ENCODE results near the gene NEK11.
A peak's percentile ranks its signal among the peaks of the same experiment; 100 is the strongest.
"Not testable (repeated sequence)": the region's sequence is repeated elsewhere in the genome, so short reads cannot be mapped to it uniquely, and the experiment has no call there.

NEK11 gene

DNA sequence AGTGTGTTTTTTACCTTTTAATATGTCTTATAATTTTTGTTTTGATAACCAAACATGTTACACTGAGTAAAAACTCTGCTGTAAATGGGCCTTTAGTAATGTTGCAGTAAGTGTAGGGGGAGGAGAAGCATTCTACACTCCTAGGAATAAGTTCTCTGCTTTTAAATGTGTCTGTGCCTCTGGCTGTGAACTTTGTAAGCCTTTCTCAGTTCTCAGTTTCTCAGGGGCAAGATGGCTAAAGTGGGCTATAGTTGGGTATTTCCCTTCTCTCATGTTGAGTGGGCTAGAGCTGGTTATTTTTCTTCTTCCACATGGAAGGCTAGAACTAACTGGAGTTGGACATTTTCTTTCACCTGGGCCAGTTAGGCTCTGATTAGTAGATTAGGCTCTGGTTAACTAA, 279.6 kb downstream of the NEK11 start:
- DNase-seq (ENCODE audit: low spot score) = no peak

DNA sequence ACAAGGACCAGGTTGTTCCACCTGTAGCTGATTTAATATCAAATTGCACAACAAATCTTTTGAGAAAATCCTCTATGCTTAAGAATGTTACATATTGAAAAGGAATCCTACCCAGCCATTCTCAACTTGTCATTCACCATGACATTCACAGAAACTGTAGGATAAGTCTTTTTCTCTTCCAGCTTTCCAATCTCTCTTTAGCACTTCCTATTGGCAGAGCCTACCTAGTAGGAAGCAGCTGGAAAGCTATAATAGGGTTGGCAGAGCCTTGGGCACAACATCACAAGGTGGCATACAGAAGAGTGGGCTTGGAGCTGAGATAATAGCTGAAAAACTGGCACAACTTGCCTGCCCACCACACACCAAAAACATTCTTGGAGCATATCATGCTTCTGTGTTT, 287.6 kb downstream of the NEK11 start:
- no peak for DNase-seq (ENCODE audit: low spot score)

DNA sequence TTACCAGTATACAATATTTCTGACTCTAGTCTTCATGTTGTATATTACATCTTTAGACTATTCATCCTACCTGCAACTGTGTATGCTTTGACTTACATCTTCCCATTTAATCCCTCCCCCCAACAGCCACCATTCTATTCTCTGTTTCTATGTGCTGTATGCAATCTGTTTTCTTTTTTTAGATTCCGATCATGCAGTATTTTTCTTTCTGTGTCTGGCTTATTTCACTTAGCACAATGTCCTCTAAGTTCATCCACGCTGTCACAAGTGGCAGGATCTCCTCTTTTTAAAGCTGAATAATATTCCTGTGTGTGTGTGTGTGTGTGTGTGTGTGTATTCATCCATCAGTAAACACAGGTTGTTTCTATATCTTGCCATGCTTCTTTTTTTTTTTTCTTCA, 288.5 kb downstream of the NEK11 start:
- DNase-seq (ENCODE audit: low spot score) = no peak

DNA sequence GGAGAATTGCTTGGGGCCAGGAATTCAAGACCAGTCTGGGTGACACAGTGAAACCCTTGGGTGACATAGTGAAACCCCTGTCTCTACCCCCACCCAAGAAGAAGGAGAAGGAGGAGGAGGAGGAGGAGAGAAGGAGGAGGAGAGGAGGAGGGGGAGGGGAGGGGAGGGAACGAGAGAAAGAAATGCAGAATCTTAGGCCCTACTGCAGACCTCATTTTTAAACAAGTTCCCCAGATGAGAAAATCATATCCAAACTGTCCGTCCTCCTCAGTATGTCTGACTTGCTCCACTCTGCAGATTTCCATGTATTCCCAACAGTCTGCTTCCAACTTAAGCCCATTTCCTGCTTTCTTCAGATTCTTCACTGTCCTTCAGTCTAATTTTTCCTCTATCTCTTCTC, 291.0 kb downstream of the NEK11 start:
- no peak for DNase-seq (ENCODE audit: low spot score)

DNA sequence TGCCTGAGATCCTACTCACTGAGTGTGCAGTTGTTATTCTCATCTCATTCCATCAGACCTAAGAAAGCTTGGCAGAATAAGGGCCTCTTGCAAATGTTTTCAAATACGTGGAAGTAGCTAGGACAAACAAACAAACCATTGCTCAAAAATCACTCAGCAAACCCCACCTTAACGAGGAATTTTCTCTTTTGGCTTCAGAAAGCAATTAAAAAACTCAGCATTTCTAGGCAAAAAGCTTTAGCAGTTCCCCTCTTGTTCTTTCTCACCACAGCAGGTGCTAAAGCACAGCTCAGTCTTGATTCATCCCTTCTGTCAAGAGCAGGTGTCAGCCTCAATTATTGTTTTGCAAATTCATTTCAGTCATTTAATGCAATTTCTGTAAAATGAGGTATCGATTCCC, 296.3 kb downstream of the NEK11 start:
- peak; percentile 40 for DNase-seq (ENCODE audit: low spot score)

DNA sequence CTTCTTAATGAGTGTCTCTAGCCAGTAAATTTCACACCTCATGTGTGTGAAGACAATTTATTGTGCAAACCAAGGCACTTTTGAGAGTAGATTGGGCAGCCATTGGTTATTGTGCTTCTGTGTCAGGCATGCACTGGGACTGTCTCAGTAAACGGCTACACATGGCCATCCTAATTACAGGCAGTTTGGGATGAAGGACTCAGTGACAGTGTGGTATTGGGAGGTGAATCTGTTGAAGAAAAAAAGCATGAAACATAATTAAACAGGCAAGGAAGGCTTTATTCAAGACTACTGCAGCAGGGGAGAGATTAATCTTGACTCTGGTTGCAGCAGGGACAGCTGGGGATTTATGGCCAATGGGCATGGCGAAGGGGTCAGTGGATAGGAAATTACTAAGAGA, 297.1 kb downstream of the NEK11 start:
- no peak for DNase-seq (ENCODE audit: low spot score)

DNA sequence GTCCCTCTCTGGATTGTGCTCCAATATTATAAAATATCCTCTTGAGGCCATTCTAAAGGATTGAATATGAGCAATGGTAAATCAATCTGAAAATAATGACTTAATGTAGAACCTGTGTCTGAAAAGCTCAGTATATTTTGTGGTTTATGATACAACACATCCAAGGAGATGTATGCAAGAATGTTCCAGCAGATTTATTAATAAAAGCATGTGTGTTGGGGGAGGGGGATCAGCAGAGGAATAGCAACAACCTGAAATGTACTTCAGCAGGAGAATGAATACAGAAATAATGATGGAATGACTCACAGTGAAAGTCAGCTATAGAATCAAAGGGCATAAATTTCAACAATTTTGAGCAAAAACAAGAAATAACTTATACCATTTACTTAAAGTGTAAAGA, 298.2 kb downstream of the NEK11 start:
- DNase-seq (ENCODE audit: low spot score) = no peak

DNA sequence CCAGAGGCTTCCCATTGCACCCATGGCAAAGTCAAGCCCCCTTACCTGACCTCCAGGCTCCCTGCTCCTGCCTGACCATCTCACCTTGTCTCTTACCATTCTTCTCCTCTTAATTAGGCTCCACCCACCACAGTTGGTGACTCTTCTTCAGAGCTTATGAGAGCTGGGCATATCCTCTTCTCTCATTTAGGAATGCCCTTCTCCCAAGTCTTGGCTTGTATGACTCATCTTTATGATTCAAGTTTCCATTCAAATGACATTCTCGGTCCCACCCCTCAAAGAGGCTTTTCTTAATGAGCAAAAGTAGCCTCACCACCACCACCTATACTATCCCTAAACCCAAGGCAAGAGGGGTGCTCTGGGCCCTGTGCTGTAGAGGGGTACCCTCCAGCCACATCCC, 299.6 kb downstream of the NEK11 start:
- DNase-seq (ENCODE audit: low spot score) = no peak

DNA sequence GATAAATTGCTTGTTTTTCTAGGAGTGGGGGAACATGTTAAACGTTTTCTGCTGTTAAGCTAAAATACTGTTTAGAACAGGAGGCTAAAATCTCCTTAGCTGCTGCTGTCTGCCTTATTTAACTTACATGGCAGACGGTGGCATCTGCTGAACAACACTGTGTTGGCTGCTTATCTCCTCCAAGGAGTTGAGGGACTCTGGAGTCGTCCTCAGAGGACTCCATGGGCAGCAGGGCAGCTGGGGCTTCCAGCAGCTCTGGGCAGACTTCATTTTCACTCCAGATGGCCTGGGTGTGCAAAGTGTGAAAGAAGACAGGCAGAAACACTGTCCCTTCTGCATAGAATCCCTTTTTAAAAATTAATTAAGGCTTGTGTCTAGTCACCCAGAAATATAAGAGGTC, 302.0 kb downstream of the NEK11 start:
- peak; percentile 28 for DNase-seq (ENCODE audit: low spot score)

DNA sequence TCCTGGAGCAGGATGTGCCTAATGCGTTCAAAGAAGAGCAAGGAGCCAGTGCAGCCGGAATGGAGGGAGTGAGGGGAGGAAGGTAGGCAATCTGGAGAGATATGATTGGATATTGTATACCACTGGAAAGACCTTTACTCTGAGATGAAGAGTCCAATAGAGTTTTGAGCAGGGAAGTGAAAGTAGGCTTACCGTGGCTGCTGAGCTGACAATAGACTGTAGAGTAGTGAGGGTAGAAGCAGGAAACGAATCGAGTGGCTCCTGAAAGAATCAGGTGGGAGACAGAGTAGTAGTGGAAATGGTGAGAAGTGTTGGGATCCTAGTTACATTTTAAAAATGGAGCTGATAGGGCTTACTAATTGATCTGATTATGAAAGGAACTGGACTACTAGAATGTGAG, 303.1 kb downstream of the NEK11 start:
- DNase-seq (ENCODE audit: low spot score) = no peak

DNA sequence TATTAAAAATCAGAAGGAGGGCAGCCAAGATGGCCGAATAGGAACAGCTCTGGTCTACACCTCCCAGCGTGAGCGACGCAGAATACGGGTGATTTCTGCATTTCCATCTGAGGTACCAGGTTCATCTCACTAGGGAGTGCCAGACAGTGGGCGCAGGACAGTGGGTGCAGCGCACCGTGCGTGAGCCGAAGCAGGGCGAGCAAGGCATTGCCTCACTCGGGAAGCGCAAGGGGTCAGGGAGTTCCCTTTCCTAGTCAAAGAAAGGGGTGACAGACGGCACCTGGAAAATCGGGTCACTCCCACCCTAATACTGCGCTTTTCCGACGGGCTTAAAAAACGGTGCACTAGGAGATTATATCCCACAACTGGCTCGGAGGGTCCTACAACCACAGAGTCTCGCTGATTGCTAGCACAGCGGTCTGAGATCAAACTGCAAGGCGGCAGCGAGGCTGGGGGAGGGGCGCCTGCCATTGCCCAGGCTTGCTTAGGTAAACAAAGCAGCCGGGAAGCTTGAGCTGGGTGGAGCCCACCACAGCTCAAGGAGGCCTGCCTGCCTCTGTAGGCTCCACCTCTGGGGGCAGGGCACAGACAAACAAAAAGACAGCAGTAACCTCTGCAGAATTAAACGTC, 304.9 kb downstream of the NEK11 start:
- DNase-seq (ENCODE audit: low spot score) = not testable (repeated sequence)

DNA sequence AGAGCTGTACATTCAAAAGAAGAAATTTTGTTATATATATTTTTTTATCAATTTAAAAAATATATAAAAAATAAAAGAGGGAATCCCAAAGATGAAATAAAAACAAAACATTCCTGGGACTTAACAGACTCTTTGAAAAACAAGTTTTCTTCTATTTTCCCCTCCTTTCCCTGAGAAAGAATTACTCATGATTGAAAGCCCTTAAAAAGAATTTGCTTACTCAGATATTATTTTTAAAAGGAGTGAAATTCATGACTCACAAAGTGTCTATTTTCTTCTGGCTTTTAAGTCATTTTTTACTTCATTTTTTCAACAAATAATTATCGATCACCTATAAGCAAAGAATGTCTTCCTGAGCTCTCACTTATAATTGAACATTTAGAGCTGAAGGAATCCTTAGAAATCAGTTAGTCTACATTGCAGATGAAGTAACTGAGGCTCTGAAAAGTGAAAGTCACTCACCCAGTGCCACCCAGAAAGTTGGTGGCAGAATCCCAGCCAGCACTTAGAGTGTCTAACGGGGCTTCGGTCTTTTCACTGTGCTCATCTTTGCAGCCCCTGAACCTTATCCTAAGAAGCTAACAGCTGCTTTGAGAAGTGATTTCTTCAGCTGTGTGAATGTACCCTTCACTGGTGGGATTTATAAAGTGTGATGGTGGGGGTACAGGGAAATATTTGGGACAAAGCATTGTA, 312.4 kb downstream of the NEK11 start:
- DNase-seq (ENCODE audit: low spot score) = no peak

DNA sequence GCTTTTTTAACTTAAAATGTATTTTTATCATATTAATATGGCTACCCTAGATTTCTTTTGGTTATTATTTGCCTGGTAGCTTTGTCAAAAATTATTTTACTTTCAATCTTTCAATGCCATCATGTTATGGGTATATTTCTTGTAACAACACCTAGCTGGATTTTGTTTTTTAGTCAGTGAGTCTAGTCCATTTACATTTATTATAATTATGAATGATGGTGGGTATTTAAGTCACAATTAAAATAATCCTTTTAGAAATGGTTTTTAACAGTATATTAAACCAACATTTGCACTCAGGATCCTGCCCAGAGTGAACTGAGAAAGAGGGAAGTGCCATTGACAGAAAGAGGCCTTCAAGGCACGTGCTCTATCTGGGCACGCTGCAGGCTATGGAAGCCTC, 315.1 kb downstream of the NEK11 start:
- no peak for DNase-seq (ENCODE audit: low spot score)

DNA sequence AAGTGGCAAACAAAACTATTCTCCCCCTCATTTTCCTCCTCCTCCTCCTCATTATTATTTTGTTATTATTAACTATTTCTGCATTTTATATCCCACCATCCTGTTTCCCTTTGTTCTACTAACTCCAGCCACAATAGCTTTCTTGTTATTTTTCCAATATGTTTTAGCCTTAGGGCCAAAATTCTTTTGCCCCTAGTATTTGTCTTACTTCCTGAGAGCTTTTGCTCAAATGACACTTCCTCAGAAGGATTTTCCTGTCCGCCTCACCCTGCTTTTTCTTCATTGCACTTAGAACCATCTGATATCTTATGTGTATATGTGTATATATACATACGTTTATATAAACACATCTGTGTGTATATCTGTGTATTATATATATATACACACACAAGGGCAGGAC, 322.2 kb downstream of the NEK11 start:
- DNase-seq (ENCODE audit: low spot score) = no peak

DNA sequence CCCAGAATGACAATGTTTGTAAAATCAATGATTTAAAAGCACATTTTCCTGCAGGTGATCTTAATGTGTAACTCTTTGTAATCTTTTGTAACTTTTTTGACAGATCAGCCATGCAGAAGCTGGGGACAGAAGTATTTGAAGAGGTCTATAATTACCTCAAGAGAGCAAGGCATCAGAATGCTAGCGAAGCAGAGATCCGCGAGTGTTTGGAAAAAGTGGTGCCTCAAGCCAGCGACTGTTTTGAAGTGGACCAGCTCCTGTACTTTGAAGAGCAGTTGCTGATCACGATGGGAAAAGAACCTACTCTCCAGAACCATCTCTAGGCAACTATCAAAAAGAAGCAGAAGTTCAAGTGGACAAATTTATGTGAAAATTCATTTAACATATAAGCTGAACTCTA, 322.8 kb downstream of the NEK11 start:
- no peak for DNase-seq (ENCODE audit: low spot score)

DNA sequence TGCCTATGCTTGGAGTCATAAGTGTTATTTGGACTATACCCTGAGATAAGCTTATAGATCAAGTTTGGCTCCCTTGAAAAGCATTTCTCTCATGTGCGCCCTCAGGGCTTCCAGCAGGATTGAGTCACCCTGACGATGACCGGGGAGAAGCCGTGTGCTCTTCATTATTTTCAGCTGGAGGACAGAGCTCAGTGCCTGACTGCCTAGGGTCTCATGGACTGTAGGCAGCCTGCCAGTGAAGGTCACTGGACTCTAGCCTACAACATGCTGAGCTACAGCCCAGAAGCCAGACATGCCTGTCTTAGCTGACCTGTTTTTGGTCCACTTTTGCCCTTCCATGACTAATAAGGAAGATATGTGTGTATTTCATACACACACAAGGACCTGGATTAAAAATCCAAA, 323.3 kb downstream of the NEK11 start:
- DNase-seq (ENCODE audit: low spot score) = no peak

DNA sequence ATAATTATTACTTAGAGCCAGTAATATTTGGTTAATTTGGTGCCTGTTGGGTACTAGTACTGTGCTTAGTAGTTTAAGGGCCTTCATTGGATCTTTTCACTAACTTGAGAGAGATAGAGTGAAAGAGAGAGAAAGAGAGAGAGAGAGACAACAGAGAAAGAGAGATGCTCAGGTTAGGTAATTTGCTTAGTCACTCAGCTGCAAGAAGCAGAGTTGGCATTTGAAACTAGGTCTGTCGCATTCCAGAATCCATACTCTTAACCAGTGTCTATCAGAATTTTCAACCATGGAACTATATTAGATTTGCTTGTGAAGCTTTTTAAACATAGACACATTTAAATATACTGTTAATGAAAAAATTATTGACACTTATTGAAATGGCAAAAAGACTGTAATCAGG, 323.8 kb downstream of the NEK11 start:
- no peak for DNase-seq (ENCODE audit: low spot score)

DNA sequence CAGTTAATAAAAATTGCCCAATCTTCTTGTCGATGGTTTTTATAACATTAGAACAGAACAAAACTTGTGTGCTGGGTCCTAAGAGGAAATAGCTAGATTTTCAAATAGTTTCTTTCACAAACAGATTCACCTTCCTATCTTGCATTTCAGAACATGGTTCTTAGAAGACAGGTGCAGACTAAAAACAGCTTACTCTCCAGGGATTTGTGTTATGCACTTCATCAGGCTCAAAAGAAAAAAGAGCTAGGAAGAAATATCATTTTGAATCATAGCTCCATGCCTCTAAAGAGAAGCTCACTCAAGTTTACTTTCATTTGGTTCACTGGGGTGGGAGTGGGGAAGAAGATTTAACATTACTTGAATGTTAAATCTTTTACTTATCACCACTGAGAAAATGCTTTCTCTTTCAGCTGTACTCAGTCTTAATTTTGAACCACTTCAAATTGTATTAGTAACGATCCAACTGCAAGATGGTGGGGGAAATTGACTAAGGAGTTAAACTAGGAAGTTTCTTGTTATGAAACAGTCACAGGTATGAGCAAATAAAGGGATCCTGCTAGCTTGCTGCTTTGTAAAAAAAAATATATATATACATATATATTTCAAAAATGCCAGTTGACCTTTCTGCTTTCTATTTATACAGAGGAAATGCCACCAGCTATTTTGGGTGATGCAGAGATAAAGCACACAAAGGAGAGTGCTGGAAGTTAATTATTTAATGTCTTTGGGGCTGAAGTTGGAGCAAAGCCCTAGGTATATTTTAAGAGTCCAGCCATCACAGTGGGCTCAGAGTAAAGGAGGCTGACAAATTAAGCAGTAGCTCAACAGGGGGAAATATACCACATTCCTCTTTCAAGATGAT, 326.6 kb downstream of the NEK11 start:
- DNase-seq (ENCODE audit: low spot score) = no peak

DNA sequence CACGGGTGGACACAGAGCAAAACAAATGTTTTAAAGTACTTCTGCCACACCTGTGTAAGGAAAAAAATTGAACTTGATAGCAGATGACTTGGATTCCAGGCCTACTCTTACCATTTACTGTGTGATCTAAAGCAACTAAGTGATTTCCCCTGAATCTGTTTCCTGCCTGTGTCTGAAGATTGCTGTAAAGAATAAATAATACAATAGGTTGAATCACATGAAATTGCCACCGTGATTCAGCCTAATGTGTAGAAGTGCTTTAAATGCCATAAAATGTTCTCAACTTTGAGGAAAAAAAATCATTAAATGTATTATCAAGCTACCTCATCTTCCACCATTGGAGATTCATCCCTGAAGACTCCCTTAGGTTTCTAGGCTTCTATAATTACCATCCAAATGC, 327.3 kb downstream of the NEK11 start:
- DNase-seq (ENCODE audit: low spot score) = no peak

DNA sequence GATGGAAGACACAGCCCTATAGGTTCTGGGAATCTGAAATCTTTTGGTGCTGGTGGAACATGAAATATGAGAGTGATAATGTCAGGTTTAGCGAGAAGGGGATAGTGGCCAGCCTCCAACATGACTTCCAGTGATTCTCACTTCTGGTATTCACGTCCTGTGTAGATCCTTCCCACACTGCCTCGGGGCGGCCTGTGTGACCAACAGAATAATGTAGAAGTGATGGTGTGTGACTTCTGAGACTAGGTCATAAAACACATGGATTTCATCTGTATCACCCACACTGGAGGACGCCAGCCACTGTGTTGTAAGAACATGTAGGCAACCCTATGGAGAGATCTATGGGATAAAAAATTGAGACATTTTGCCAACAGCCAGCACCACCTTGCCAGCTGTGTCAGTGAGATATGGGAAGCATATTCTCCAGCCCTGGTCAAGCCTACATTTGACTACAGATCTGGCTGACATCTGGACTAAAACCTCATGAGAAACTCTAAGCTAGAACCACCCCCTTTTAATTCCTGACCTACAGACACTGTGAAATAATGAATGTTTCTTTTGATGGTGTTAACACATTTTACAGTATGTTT, 329.4 kb downstream of the NEK11 start:
- no peak for DNase-seq (ENCODE audit: low spot score)

DNA sequence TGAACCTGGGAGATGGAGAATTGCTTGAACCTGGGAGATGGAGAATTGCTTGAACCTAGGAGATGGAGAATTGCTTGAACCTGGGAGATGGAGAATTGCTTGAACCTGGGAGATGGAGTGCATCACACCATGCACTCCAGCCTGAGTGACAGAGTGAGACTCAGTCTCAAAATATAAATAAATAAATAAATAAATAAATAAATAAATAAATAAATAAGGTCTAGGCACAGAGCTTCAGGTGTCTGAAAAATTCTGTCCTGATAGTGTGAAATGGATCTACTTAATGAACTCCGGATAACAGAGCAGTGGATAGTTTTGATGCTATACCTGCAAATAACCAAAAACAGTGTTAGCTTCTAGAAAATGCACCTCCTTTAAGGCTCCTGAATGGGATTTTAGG, 330.6 kb downstream of the NEK11 start:
- no peak for DNase-seq (ENCODE audit: low spot score)

DNA sequence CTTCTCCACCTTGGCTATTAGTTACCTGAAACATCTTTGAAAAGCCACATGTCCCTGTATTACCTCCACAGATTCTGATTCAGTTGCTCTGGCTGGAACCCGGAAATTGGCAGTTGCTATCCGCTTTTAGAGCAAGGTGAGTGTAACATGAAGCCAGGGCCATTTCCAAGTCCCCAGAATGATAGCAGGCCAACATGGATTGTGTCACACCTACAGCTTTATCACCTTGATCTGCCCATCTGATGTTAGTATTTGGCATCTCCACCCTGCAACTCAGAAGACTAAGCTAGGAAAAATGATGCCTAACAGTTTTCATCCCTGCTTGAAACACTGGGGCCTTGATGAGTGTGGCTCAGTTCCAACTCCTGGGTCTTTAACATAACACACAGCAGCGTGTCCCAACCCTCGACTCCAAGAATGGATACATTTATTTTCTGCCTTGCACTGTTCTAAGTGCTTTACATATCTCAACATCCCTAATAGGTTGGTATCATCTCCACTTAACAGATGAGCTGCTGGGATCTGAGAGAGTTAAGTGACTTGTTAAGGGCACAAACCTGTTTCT, 333.6 kb downstream of the NEK11 start:
- DNase-seq (ENCODE audit: low spot score) = no peak

DNA sequence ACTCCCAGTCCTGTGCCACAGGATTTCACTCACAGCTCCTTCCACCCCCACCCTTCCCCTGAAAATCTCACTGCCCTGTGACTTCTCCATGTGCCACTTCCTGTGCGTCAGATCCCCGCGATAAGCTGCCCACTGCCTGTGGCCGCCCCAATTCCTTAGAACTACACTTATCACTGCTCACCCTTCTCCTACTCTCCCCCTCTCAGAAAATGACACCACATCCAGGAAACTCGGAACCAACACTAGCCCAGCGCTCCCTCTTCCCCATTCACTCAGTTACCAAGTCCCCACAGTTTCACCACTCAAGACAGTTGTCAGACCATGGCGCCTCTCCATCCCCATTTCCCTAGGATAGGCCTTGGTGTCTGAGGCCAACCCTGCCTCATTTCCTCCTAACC, 334.4 kb downstream of the NEK11 start:
- DNase-seq (ENCODE audit: low spot score) = not testable (repeated sequence)
